WTC11 (cell line): ENCODE results near the gene MTHFD2.

Source experiments
- CREM ChIP-seq: sonication (generic); formaldehyde crosslinking; IDR thresholded peaks from 2 replicates; pipeline ENCODE4 v1.8.1; 2022; ENCODE audit warnings: mild to moderate bottlenecking, missing genetic modification reagents, moderate library complexity
- GABPB1 ChIP-seq: sonication (generic); formaldehyde crosslinking; IDR thresholded peaks from 2 replicates; pipeline ENCODE4 v1.8.1; 2023; ENCODE audit warnings: mild to moderate bottlenecking, missing genetic modification reagents
- NFE2L1 ChIP-seq: sonication (generic); formaldehyde crosslinking; IDR thresholded peaks from 2 replicates; pipeline ENCODE4 v1.8.1; 2023; ENCODE audit warnings: missing genetic modification reagents
- NR2C2 ChIP-seq: sonication (generic); formaldehyde crosslinking; IDR thresholded peaks from 2 replicates; pipeline ENCODE4 v1.8.0; 2022; ENCODE audit warnings: mild to moderate bottlenecking, missing genetic modification reagents
- SMAD4 ChIP-seq: sonication (generic); formaldehyde crosslinking; IDR thresholded peaks from 2 replicates; pipeline ENCODE4 v1.8.0; 2022; ENCODE audit warnings: mild to moderate bottlenecking, missing genetic modification reagents
- SP1 ChIP-seq: sonication (generic); formaldehyde crosslinking; conservative IDR thresholded peaks from 2 replicates; pipeline ENCODE4 v1.8.1; 2022; ENCODE audit warnings: missing genetic modification reagents
- USF2 ChIP-seq: sonication (generic); formaldehyde crosslinking; IDR thresholded peaks from 2 replicates; pipeline ENCODE4 v1.8.1; 2023; ENCODE audit warnings: mild to moderate bottlenecking, missing genetic modification reagents, moderate library complexity
- ZNF138 ChIP-seq: sonication (generic); formaldehyde crosslinking; conservative IDR thresholded peaks from 2 replicates; pipeline ENCODE4 v1.8.1; 2022; ENCODE audit warnings: mild to moderate bottlenecking, moderate library complexity, missing genetic modification reagents
- TF ChIP-seq, protein P1 (sequence below): sonication (generic); formaldehyde crosslinking; IDR thresholded peaks from 2 replicates; pipeline ENCODE4 v1.8.0; 2023; ENCODE audit warnings: missing genetic modification reagents
- TF ChIP-seq, protein P2 (sequence below): fragments of 200-600 bp; IDR thresholded peaks from 2 replicates; pipeline ENCODE4 v1.8.0; 2022; ENCODE audit warnings: antibody characterized with exemption
- TF ChIP-seq, protein P3 (sequence below): sonication (generic); formaldehyde crosslinking; IDR thresholded peaks from 2 replicates; pipeline ENCODE4 v1.8.1; 2022; ENCODE audit warnings: missing genetic modification reagents, borderline replicate concordance
- TF ChIP-seq, protein P4 (sequence below): sonication (generic); formaldehyde crosslinking; IDR thresholded peaks from 2 replicates; pipeline ENCODE4 v1.8.1; 2023; ENCODE audit warnings: mild to moderate bottlenecking, missing genetic modification reagents, borderline replicate concordance
- TF ChIP-seq, protein P5 (sequence below): sonication (generic); formaldehyde crosslinking; IDR thresholded peaks from 2 replicates; pipeline ENCODE4 v1.8.0; 2022; ENCODE audit warnings: mild to moderate bottlenecking, missing genetic modification reagents

GRCh38 chr2:74221604-74222299 lies 23.3 kb downstream of the MTHFD2 start:
- TF ChIP-seq, protein P1, sequence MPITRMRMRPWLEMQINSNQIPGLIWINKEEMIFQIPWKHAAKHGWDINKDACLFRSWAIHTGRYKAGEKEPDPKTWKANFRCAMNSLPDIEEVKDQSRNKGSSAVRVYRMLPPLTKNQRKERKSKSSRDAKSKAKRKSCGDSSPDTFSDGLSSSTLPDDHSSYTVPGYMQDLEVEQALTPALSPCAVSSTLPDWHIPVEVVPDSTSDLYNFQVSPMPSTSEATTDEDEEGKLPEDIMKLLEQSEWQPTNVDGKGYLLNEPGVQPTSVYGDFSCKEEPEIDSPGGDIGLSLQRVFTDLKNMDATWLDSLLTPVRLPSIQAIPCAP (CRISPR knock-in tag): no peak
- TF ChIP-seq CREM (no peak), USF2 (no peak), SP1 (CRISPR knock-in tag) (no peak), SMAD4 (CRISPR knock-in tag) (no peak), ZNF138 (CRISPR knock-in tag) (no peak), NFE2L1 (no peak), GABPB1 (CRISPR knock-in tag) (no peak), NR2C2 (CRISPR knock-in tag) (0 out of 2 replicates have a peak, but pooled peaks have one; percentile 0)
- TF ChIP-seq, protein P2, sequence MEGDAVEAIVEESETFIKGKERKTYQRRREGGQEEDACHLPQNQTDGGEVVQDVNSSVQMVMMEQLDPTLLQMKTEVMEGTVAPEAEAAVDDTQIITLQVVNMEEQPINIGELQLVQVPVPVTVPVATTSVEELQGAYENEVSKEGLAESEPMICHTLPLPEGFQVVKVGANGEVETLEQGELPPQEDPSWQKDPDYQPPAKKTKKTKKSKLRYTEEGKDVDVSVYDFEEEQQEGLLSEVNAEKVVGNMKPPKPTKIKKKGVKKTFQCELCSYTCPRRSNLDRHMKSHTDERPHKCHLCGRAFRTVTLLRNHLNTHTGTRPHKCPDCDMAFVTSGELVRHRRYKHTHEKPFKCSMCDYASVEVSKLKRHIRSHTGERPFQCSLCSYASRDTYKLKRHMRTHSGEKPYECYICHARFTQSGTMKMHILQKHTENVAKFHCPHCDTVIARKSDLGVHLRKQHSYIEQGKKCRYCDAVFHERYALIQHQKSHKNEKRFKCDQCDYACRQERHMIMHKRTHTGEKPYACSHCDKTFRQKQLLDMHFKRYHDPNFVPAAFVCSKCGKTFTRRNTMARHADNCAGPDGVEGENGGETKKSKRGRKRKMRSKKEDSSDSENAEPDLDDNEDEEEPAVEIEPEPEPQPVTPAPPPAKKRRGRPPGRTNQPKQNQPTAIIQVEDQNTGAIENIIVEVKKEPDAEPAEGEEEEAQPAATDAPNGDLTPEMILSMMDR: no peak
- TF ChIP-seq, protein P3, sequence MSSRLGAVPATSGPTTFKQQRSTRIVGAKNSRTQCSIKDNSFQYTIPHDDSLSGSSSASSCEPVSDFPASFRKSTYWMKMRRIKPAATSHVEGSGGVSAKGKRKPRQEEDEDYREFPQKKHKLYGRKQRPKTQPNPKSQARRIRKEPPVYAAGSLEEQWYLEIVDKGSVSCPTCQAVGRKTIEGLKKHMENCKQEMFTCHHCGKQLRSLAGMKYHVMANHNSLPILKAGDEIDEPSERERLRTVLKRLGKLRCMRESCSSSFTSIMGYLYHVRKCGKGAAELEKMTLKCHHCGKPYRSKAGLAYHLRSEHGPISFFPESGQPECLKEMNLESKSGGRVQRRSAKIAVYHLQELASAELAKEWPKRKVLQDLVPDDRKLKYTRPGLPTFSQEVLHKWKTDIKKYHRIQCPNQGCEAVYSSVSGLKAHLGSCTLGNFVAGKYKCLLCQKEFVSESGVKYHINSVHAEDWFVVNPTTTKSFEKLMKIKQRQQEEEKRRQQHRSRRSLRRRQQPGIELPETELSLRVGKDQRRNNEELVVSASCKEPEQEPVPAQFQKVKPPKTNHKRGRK (CRISPR knock-in tag): no peak
- TF ChIP-seq, protein P4, sequence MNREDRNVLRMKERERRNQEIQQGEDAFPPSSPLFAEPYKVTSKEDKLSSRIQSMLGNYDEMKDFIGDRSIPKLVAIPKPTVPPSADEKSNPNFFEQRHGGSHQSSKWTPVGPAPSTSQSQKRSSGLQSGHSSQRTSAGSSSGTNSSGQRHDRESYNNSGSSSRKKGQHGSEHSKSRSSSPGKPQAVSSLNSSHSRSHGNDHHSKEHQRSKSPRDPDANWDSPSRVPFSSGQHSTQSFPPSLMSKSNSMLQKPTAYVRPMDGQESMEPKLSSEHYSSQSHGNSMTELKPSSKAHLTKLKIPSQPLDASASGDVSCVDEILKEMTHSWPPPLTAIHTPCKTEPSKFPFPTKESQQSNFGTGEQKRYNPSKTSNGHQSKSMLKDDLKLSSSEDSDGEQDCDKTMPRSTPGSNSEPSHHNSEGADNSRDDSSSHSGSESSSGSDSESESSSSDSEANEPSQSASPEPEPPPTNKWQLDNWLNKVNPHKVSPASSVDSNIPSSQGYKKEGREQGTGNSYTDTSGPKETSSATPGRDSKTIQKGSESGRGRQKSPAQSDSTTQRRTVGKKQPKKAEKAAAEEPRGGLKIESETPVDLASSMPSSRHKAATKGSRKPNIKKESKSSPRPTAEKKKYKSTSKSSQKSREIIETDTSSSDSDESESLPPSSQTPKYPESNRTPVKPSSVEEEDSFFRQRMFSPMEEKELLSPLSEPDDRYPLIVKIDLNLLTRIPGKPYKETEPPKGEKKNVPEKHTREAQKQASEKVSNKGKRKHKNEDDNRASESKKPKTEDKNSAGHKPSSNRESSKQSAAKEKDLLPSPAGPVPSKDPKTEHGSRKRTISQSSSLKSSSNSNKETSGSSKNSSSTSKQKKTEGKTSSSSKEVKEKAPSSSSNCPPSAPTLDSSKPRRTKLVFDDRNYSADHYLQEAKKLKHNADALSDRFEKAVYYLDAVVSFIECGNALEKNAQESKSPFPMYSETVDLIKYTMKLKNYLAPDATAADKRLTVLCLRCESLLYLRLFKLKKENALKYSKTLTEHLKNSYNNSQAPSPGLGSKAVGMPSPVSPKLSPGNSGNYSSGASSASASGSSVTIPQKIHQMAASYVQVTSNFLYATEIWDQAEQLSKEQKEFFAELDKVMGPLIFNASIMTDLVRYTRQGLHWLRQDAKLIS (CRISPR knock-in tag): no peak
- TF ChIP-seq, protein P5, sequence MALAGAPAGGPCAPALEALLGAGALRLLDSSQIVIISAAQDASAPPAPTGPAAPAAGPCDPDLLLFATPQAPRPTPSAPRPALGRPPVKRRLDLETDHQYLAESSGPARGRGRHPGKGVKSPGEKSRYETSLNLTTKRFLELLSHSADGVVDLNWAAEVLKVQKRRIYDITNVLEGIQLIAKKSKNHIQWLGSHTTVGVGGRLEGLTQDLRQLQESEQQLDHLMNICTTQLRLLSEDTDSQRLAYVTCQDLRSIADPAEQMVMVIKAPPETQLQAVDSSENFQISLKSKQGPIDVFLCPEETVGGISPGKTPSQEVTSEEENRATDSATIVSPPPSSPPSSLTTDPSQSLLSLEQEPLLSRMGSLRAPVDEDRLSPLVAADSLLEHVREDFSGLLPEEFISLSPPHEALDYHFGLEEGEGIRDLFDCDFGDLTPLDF (CRISPR knock-in tag): no peak
